Measurements from ENCODE around the gene CCL20. TPM values are rescaled to one million over a fixed set of nuclear protein-coding genes. Genes with fewer than 3 reads are reported as not detected.
A peak's percentile ranks its signal among the peaks of the same experiment; 100 is the strongest.
"Not testable (repeated sequence)": the region's sequence is repeated elsewhere in the genome, so short reads cannot be mapped to it uniquely, and the experiment has no call there.

The CCL20 gene
- total and polyA plus RNA-seq, 4 donors: 8.0 to 712 (median 47.5) TPM

- Histone ChIP-seq H3K4me1 (ENCODE audit: control insufficient read depth in 5 of 5, insufficient read depth in 5 of 5, low read length in 5 of 5) (no peaks in the 10 kb centered on the region), H3K9me3 (ENCODE audit: control insufficient read depth in 4 of 4, insufficient read depth in 3 of 4, low read length in 3 of 4) (peaks cover 0 to 2% (median 0%) of the 10 kb centered on the region in 4 donors), H3K9ac (ENCODE audit: insufficient read depth in 1 of 2, low read length in 2 of 2) (no peak overlapping the region), H3K36me3 (ENCODE audit: control insufficient read depth in 4 of 4, insufficient read depth in 4 of 4, low read length in 4 of 4) (no peaks in the 10 kb centered on the region), H3K27me3 (ENCODE audit: control insufficient read depth in 3 of 3, insufficient read depth in 3 of 3, low read length in 2 of 3) (no peaks in the 10 kb centered on the region), H3K4me3 (no peak overlapping the region), H3K27ac (ENCODE audit: low read depth in 1 of 2, low read length in 1 of 2) (peak overlapping the region in 1 of 2 donors; percentile 57)
- ATAC-seq (ENCODE audit: insufficient read depth, low FRiP score) (peak; percentile 76), DNase-seq (peak; percentile 25 to 81 (median 61))
- TF ChIP-seq CTCF (IDR thresholded peaks at IDR 0.05; ENCODE audit: control extremely low read depth, extremely low read depth): no peak
- WGBS, 2 donors: 46 to 67% methylated on average over 12 of the region's 12 CpGs
These were observed 17.5 kb upstream of the CCL20 start for GRCh38 chr2:227796045-227796711.

- not testable (repeated sequence) for H3K27ac ChIP-seq (ENCODE audit: low read depth in 1 of 2, low read length in 1 of 2); ATAC-seq (ENCODE audit: insufficient read depth, low FRiP score); H3K4me1 ChIP-seq (ENCODE audit: control insufficient read depth in 5 of 5, insufficient read depth in 5 of 5, low read length in 5 of 5); H3K9ac ChIP-seq (ENCODE audit: insufficient read depth in 1 of 2, low read length in 2 of 2); H3K27me3 ChIP-seq (ENCODE audit: control insufficient read depth in 3 of 3, insufficient read depth in 3 of 3, low read length in 2 of 3); DNase-seq; H3K4me3 ChIP-seq; H3K36me3 ChIP-seq (ENCODE audit: control insufficient read depth in 4 of 4, insufficient read depth in 4 of 4, low read length in 4 of 4); H3K9me3 ChIP-seq (ENCODE audit: control insufficient read depth in 4 of 4, insufficient read depth in 3 of 4, low read length in 3 of 4)
- WGBS, 2 donors: 77 to 84% methylated on average over 5 of the region's 5 CpGs
These were observed 16.9 kb upstream of the CCL20 start for GRCh38 chr2:227796768-227797167.

- ATAC-seq (ENCODE audit: insufficient read depth, low FRiP score): no peak
- no peak overlapping the region for H3K27ac ChIP-seq (ENCODE audit: low read depth in 1 of 2, low read length in 1 of 2)
These were observed 14.4 kb upstream of the CCL20 start for GRCh38 chr2:227799202-227799601.

GRCh38 chr2:227802882-227803281 is 10.8 kb upstream of the CCL20 start:
- WGBS, 2 donors: 51 to 78% methylated on average over 2 of the region's 2 CpGs
- no peaks in the 10 kb centered on the region for H3K27me3 ChIP-seq (ENCODE audit: control insufficient read depth in 3 of 3, insufficient read depth in 3 of 3, low read length in 2 of 3)
- H3K4me1 ChIP-seq (ENCODE audit: control insufficient read depth in 5 of 5, insufficient read depth in 5 of 5, low read length in 5 of 5): no peaks in the 10 kb centered on the region
- no peak overlapping the region for H3K4me3 ChIP-seq
- H3K9me3 ChIP-seq (ENCODE audit: control insufficient read depth in 4 of 4, insufficient read depth in 3 of 4, low read length in 3 of 4): no peaks in the 10 kb centered on the region
- H3K9ac ChIP-seq (ENCODE audit: insufficient read depth in 1 of 2, low read length in 2 of 2): no peak overlapping the region
- ATAC-seq (ENCODE audit: insufficient read depth, low FRiP score): no peak
- no peak for TF ChIP-seq CTCF (IDR thresholded peaks at IDR 0.05; ENCODE audit: control extremely low read depth, extremely low read depth)
- no peaks in the 10 kb centered on the region for H3K36me3 ChIP-seq (ENCODE audit: control insufficient read depth in 4 of 4, insufficient read depth in 4 of 4, low read length in 4 of 4)
- H3K27ac ChIP-seq (ENCODE audit: low read depth in 1 of 2, low read length in 1 of 2): no peak overlapping the region
- DNase-seq: peak in 1 of 3 donors; percentile 11

More at GRCh38 chr2:227799202-227799601, 14.4 kb upstream of the CCL20 start:
- WGBS, 2 donors: 75 to 93% methylated on average over 3 of the region's 3 CpGs
- no peaks in the 10 kb centered on the region for H3K27me3 ChIP-seq (ENCODE audit: control insufficient read depth in 3 of 3, insufficient read depth in 3 of 3, low read length in 2 of 3)
- no peaks in the 10 kb centered on the region for H3K9me3 ChIP-seq (ENCODE audit: control insufficient read depth in 4 of 4, insufficient read depth in 3 of 4, low read length in 3 of 4)
- H3K36me3 ChIP-seq (ENCODE audit: control insufficient read depth in 4 of 4, insufficient read depth in 4 of 4, low read length in 4 of 4): no peaks in the 10 kb centered on the region
- no peaks in the 10 kb centered on the region for H3K4me1 ChIP-seq (ENCODE audit: control insufficient read depth in 5 of 5, insufficient read depth in 5 of 5, low read length in 5 of 5)
- no peak overlapping the region for H3K9ac ChIP-seq (ENCODE audit: insufficient read depth in 1 of 2, low read length in 2 of 2)
- no peak overlapping the region for H3K4me3 ChIP-seq
- no peak for TF ChIP-seq CTCF (IDR thresholded peaks at IDR 0.05; ENCODE audit: control extremely low read depth, extremely low read depth)
- no peak for DNase-seq

Data from lung (tissue), 12 donors.